Measurements from ENCODE around the gene FAM187B. TPM values are rescaled to one million over a fixed set of nuclear protein-coding genes. Genes with fewer than 3 reads are reported as not detected.
"Not testable (repeated sequence)": the region's sequence is repeated elsewhere in the genome, so short reads cannot be mapped to it uniquely, and the experiment has no call there.

Gene FAM187B
- total RNA-seq, 1 donor from 2014 or later: not detected

GRCh38 chr19:35236638-35237400, 8.3 kb upstream of the FAM187B start:
- no peak for DNase-seq

DNA sequence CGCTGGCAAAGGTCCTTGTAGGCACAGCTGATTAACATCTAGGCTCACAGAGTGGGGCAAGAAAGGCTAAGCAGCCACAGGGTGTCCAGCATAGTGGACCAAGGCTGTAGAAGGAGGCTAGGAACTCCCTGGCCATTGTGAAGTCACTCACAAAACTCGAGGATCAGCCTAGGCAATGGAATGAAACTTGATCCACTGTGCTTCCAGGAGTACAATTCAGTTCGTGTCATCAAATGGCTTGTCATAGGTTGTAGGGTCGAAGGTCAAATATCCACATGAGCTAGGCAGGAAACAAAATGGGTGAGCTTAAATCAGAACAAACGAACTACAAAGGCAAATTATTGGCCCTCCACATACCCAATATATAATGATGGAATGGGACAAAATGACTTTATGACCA, 4.4 kb upstream of the FAM187B start:
- DNase-seq: no peak

DNA sequence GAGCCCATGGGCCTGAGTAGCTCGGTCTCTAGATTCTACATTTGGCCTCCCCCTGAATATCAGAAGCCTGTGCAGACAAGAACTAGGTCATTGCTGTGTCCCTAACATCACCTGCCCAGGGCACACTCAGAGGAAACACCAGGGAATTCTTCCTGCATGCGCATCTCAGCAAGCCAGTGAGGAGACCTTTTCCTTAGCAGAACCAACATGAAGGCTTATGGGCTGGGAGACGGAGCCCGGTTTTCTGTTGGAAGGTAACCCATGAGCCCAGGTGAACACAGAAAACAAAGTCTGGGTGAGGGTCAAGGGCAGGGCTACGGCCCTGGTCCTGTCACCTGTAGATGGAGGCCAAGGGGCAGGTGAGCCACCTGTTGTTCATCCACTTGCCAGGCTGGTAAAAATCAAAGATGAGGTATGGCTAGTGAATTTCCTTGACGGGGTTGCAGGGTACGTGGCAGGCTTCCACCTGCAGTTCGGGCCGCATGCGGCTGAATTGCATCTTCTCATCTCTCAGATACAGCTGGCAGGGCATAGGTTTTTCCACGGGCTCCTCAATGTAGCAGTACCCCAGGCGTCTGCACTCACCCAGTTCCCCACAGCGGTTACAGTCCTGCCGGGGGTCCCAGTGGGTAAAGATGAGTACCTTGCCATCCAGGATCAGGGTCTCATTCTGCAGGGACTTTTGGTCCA, 3.6 kb upstream of the FAM187B start:
- no peak for DNase-seq

DNA sequence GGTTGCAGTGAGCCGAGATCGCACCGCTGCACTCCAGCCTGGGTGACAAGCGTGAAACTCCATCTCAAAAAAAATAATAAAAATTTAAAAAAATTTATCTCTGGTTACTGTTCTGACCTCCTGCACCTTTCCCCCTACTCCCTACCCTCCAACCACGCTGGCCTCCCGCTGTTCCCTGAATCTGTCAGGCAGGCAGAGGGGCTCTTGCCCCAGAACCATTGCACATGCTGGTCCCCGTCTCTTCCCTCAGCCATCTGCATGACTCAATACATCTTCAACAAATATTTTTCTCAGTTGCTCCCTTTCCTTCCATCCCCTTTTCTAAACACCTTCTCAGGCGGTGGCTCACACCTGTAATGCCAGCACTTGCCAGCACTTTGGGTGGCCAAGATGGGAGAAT, 1.1 kb upstream of the FAM187B start:
- DNase-seq: no peak

DNA sequence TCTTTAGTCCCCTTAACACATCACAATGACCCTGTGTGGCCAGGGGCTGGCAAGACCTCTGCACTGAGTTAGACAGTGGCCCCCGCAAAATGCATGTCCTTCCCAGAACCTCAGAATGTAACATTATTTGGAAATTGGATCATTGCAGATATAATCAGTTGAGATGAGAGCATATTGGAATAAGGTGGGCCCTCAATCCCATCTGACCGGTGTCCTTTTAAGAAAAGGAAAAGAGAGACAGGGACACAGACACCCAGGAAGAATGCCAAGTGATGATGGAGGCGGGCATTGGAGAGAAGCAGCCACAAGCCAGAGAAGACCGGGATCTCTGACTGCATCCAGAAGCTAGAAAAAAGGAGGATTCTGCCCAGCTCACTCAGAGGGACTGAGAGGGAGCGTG, 1.8 kb downstream of the FAM187B start:
- no peak for DNase-seq

GRCh38 chr19:35225951-35226350, 2.6 kb downstream of the FAM187B start:
- no peak for DNase-seq

GRCh38 chr19:35224681-35225571, 3.6 kb downstream of the FAM187B start:
- DNase-seq: no peak

DNA sequence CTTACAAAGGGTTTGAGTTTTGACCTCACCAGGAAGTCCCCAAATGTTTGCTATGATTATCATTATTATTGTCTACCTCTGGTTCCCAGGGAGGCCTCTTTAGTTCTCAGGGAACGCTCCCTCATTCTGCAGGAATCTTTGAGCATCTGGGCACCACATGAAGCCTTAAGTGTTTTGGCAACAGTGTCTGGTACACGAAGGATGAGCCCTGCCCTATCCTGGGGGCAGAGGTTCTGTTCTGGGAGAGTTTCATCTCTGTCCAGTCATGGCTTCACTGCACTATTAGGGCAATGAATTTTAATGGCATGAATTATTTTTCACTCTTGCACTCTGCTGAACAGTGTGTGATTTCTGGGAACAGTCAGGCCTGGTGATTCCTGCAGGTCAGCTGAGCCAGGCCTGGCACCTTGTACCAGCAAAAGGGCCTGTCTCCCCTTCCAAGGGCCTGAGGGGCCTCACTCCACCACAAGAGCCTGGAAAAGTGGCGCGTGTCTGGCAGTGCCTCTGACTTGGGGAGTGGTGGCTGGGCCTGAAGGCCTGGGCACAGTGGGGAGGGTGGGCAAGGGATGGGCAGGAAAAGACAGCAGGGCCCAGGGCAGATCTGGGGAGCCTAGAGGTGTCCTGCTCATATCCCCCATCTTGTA, 4.6 kb downstream of the FAM187B start:
- no peak for DNase-seq

DNA sequence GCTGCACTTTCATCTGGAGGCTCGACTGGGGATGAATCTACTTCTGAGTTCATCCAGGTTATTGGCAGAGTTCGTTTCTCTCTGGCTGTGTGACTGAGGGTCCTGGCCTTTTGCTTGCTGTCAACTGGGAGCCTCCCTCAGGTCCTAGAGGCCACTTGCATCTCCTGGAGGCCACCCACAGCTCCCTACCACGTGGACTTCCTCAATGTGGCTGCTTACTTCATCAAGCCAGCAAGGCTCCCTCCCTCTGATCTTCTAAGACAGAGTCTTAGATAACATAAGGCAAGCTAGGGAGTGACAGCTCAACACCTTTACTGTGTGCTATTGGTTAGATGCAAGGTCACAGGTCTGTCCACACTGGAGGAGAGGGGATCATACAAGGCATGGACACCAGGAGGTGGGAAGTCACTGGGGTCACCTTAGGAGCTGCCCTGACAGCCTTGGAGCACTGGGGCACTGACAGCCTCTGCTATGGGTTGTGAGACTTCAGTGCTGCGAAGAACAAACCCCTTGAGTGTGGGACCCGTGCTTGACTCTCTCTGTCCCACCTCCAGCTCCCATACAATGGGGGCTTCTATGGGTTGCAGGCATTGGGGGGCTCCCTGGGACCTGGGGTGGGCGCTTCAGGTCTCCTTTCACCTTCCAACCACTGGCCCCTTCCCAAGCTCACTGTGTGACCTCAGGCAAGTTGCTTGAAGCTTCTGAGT, 5.3 kb downstream of the FAM187B start:
- no peak for DNase-seq

- no peak for DNase-seq
These were observed 6.0 kb downstream of the FAM187B start for GRCh38 chr19:35222373-35223015.

GRCh38 chr19:35220973-35221590, 7.5 kb downstream of the FAM187B start:
- not testable (repeated sequence) for DNase-seq

- no peak for DNase-seq
These were observed 8.1 kb downstream of the FAM187B start for GRCh38 chr19:35220315-35220921.

DNA sequence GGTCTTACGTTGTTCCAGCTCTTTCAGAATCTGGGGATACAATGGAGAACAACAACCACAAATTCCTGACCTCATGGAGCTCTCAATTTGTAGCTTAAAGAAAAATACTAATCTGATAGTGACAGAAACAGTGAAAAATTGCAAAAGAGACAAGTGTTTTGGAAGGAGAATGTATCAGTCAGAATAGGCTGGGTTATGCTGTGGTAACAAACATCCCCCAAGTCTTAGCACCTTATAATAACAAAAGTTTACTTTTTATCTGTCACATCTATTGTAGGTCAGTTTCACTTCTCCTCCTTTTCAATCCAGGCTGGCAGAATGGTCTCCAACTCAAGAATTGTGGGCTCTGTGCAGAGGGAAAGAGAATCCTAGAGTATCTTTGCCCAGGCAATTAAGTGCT, 9.5 kb downstream of the FAM187B start:
- no peak for DNase-seq

GRCh38 chr19:35217649-35217990, 10.9 kb downstream of the FAM187B start:
- DNase-seq: no peak

GRCh38 chr19:35216833-35217648, 11.5 kb downstream of the FAM187B start:
- DNase-seq: no peak

- DNase-seq: no peak
These were observed 12.3 kb downstream of the FAM187B start for GRCh38 chr19:35216016-35216832.

DNA sequence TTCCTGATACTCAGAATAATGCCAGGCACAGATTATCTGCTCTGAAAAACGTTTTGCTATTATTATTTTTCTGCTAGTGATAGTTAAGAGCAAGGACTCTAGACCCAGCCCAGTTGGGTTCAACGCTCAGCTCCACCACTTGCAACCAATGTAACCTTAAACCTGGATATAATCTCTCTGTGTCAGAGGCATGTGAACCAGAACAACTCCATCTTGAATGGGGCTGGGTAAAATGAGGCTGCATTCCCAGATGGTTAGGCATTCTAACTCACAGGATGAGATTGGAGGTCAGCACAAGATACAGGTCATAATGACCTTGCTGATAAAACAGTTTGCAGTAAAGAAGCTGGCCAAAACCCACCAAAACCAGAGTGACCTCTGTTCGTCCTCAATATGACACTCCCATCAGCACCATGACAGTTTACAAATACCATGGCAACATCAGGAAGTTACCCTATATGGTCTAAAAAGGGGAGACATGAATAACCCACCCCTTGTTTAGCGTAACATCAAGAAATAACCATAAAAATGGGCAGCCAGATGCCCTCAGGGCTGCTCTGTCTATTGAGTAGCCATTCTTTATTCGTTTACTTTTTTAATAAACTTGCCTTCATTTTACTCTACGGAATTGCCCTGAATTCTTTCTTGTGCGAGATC, 13.6 kb downstream of the FAM187B start:
- DNase-seq: no peak
